GM19193 (cell line): ENCODE results near the gene AGBL1.

Experiments used
- POLR2A ChIP-seq: IDR thresholded peaks from 4 replicates; pipeline ENCODE4 v1.6.1; 2011; ENCODE audit not compliant: insufficient read depth, insufficient read length; ENCODE audit errors: extremely low read depth

AGBL1 gene

DNA sequence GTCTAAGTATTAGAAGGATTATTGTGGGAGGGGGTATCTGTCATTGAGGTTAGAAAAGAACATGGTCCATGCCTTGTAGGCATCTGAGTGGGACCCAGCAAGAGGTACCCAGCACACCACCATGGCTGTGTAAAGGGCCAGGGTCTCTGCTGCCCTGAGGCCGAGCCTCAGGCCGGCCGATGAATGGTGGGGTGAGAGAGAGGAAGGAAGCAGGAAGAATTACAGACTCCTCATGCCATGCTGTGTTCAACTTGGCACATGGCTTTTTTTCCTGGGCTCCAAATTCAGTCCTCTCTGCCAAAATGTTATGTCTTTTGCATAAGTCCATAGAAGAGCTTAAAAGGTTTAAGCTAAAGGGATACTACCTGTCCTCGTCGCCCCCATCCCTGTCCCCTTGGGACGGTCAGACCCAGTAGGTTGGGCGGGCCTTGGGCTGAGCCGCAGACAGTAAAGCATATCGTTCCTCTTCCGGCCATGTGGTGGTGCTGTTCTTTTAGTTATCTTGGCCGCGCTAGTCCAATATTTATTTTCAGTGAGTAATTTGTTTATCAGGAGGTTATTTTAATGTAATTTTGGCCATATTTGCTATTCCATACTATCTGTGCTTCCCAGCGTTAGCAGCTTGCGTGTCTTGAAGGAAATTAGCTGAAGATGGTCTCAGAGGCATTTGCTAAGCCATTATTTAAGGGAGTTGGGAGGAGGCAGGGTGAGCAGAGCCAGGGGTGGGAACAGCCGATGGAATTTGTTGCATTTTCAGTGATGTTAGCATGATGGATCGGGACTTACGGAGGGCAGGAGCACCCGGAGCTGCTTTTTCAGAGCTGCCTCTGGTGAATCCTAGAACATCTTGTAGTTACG is 152.4 kb downstream of the AGBL1 start:
- no peak for TF ChIP-seq POLR2A

DNA sequence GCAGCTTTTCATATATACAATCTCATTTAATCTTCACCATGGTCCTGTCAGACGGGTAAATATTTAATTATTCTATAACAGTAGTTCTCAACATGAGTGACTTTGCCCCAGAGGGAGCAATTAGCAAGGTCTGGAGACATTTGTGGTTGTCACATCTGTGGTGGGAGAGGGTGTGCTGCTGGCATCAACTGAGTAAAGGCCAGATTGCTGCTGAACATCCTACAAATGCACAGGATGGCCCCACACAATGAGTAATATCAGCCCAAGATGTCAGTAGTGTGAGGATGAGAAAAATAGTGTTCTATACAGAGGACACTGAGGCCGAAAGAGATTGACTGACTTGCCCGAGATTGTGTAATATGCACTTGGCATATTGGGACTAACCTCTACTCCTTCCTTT is 156.0 kb downstream of the AGBL1 start:
- no peak for TF ChIP-seq POLR2A

DNA sequence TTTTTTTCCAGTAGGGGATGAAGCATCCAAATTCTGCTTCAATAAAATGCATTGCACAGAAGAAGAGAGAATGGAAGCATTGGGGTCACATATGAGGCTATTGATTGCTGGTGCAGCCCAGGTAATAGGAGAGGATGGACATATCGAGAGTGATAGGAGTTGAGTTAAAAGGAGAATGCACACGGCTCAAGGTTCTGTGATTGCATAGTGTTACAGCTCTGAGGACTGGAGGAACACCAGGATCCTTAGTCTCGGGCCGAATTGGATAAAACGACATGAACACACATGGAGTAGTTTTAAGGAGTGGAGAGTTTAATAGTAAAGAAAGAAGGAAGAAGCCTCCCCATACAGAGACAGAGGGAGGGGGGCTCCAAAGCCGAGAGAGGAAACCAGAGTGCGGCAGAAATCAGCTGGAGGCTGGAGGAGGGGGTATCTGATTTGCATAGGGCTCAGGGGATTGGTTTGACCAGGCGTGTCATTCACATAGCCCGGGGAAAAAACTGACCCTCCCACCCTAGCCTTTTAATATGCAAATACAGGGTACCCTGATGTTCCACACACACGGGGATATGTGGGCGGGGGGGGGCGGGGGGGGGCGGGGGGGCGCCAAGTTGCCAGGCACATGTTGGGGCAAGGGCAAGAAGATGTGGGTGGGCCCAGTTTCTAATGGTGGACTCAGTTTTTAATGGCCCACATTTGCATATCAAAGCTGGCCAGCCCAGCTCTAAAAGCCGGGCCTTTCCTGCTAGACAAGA is 156.9 kb downstream of the AGBL1 start:
- no peak for TF ChIP-seq POLR2A

DNA sequence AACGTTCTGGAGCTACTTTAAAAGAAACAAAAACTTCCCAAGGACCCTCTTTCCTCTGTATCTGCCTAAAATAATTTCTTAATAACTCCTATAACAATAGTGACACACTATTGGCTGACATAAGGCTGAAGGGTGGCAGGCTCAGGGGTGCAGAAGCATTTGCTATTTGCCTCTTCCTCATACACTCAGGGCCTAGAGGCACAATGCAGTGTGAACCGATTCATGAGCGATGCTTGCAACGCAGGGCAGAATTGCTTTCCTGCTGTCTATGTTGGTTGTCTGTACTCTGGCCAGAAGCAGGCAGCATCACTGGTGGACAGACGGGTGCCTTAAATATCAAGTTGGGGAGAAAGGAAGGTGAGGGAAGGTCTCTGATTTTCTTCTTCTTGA is 157.4 kb downstream of the AGBL1 start:
- TF ChIP-seq POLR2A, result no peak

DNA sequence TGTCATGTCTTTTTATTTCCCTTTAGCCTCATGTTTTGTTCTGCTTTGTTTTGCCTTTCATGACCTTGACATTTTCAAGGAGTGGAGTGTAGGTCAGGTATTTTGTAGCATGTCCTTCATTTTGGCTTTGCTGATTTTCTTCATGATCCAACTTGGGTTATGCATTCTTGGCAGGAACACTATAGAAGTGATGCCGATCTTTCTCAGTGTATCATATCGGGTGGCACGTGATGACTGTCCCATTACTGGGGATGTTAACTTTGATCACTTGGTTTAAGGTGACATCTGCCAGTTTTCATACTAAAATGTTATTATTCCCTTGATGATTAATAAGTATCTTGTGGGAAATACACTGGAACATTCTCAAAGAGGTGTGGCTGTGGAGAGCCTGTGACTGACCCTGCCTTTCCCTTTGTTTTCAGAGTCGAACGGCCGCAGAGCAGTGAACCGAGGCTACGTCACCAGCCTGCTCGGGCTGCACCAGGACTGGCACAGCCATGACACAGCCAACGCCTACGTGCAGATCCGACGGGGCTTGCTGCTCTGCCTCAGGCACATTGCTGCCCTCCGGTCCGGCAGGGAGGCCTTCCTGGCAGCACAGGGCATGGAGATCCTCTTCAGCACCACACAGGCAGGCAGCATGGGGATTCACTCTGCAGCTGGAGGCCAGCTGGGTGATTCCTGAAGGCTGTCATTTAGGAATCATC is 167.7 kb downstream of the AGBL1 start:
- no peak for TF ChIP-seq POLR2A

DNA sequence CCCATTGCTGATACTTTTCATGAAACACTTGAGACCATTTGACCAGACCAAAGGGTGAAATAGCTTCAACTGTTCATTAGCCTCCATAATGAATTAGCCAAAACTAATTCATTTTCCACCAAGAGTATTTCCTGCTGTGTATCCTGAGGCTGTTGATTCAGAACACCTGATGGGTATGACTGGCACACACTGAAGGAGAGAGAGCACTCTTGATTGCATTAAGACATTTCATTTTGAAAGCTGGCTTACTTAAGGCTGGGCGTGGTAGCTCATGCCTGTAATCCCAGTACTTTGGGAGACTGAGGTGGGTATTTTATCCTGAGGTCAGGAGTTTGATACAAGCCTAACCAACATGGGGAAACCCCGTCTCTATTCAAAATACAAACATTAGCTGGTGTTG is 175.6 kb downstream of the AGBL1 start:
- no peak for TF ChIP-seq POLR2A

DNA sequence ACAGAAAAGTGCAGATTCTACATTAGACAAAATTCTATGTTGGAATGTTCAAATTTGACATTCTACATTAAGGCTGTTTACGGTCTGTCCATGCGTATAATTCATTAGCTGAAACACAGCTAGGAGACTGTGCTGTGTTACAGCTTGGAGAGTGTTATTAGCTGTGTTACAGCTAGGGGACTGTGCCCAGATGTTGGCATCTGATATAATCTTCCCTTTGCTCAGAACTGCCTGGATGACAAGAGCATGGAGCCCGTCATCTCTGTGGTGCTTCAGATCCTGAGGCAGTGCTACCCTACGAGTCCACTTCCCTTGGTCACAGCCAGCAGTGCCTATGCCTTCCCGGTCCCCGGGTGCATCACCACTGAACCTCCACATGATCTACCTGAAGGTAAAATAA is 177.0 kb downstream of the AGBL1 start:
- no peak for TF ChIP-seq POLR2A

DNA sequence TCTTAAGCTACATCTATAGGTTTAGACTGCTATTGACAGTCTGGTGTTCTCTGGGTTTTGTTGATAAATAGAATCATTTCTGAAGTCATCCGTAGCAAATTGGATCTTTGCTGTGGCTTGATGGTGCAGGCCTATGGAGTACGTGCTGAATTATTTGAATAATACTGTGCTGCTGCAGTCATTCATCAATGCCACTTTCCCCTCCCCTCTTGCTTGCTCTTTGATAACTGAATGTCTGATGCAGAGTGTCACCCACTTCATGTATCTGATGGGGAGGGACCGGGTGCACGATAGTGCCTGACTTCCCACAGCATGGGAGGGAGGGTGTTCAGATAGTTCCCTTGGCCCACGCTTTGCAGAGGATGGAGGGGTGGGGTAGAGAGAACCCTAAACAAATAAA is 179.9 kb downstream of the AGBL1 start:
- TF ChIP-seq POLR2A, result no peak

DNA sequence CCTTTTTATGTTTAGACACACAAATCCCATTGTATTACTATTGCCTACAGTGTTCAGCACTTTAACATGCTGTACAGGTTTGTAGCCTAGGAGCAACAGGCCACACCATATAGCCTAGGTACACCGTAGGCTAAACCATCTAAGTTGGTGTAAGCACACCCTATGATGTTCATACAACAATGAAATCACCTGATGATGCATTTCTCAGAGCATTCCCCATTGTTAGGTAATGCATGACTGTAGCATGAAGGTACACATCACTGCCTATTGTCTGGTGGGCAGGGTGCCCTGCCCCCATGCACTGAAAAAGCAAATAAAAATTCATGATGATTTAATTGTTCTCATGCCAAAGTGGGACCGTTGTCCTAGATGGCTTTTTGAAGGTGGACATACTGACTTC is 183.6 kb downstream of the AGBL1 start:
- no peak for TF ChIP-seq POLR2A

DNA sequence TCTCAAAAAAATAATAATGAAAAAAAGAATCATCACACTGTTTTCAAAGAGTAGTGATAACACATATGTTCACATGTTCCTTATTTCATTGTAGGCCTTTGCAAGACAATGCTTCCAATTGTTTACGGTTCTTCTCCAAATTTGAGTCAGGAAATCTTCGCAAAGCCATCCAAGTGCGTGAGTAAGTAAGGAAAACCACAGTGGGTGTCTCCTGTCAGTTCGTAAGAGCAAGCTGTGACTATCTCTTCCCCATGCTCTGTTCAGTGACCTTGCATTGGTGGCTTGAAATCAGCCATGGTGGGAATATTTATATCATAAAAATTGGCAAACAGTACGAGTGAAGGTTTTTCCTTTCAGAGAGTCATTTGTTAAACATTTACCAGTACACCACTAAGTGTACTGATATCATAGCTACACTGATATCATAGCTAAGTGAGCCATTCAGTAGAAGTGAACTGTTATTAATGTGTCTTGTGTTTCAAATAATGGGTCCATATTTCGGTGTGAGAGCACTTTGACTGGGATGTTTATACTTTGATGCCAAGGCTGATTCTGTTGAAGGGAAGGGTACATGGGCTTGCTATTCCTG is 187.3 kb downstream of the AGBL1 start:
- TF ChIP-seq POLR2A, result no peak

DNA sequence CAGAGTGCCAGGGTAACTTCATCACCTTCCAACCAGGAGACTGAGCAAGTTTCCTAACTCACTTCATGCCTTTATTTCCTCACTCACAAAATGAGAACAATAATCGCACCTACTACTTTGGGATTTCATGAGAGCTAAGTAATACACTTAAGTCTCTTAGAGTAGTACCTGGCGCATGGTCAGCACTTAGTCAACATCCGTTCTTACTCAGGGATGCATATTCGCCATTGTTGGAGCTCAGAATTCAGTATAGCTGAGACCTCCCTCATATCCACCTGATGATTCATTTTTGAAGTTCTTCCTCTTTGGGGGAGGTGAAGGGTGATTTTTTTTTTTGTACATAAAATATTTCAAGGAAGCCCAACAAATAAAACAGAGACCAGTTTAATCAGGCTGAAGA is 188.2 kb downstream of the AGBL1 start:
- TF ChIP-seq POLR2A, result no peak

DNA sequence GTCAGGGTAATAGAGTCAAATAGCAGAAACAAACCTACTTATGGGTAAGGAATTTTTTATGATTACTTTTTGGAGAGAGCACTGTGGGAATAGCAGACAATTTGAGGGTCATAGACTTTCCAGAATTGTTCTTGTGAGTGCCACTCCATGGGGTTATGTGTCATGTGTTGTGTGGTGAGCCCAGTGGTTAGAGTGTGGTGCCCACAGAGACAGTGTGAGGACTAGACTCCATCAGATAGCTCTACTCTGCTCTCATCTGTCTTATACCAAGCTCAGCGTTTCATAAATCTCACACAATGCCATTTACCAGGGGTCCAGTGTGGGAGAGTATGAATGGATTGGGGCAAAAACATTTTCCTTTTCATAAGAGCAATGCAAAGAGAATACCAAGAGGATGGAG is 188.9 kb downstream of the AGBL1 start:
- no peak for TF ChIP-seq POLR2A

DNA sequence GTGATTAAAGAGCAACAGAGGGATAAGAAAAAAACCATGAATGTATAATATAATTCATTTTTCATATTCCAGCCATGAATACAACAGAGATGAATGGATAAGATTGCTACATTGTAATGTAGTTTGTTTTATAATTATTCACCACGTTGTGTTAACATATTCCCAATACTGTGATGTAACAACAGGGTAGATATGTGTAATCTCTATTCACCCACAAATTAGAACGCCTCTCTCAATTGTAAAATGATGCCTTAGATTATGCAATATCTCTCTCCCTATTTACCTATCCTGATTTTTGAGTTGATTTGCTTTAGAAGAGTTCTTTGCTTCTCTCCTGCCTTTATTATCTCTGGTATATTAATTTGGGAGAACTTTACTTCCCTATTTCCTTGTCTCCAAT is 193.6 kb downstream of the AGBL1 start:
- no peak for TF ChIP-seq POLR2A

DNA sequence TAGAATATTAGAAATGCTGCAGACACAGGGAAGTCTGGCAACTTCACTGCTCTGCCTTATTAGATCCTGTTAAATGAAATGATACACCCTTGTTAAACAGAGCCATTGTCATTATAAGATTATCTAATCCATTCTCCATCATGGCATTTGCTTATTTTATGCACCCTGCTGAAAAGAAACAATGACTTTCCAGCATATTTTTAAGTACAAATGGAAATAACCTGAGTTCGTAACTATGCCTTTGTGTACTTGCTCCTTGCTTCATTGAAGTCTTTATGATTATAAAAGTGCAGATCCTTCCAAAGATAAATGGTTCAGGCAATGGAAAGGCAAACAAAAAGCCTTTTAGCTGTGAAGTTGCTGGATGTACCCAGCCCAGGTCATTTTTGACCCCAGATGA is 195.7 kb downstream of the AGBL1 start:
- TF ChIP-seq POLR2A, result no peak

DNA sequence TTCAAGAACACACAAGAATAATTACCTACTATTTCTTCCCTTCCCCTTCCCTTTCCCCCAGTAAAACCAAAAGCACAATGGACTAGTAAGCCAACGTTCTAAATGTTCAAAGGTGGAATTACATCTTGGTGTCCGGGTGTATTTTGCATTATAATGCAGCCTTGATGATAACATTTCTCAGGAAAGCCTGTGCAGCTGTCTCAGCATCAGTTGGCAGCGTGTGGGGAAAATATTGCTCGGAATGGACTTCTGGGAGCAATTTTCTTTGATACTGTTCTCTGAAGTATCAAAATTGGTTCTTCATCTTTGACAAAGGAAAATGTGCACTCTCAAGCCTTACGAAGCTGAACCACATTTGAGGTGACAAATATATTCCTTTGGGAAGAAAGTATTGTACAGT is 198.9 kb downstream of the AGBL1 start:
- TF ChIP-seq POLR2A, result no peak
